Esophagus muscularis mucosa (tissue), 3 donors: ENCODE results near the gene SFRP2.

ENCODE experiments used
- POLR2A ChIP-seq: fragments of 450-650 bp; IDR thresholded peaks from one replicate; pipeline ENCODE4 v1.6.1; 2017; ENCODE audit warnings: antibody characterized with exemption, moderate library complexity, mild to moderate bottlenecking, low read depth
- POLR2AphosphoS5 ChIP-seq, 2 donors: sonication (generic); formaldehyde crosslinking; IDR thresholded peaks; one replicate each; pipeline ENCODE4 v1.6.1; 2017; ENCODE audit warnings: antibody characterized with exemption in 2 of 2
- TF ChIP-seq, protein P1 (sequence below), 3 experiments: fragments of 200-600 bp in 2 of 3; fragments of 450-650 bp in 1 of 3; sonication (generic) in 2 of 3; IDR thresholded peaks; one replicate each; pipeline ENCODE4 v1.5.1; 2017 to 2019; ENCODE audit warnings: antibody characterized with exemption in 3 of 3, mild to moderate bottlenecking in 2 of 3, moderate library complexity in 1 of 3

DNA sequence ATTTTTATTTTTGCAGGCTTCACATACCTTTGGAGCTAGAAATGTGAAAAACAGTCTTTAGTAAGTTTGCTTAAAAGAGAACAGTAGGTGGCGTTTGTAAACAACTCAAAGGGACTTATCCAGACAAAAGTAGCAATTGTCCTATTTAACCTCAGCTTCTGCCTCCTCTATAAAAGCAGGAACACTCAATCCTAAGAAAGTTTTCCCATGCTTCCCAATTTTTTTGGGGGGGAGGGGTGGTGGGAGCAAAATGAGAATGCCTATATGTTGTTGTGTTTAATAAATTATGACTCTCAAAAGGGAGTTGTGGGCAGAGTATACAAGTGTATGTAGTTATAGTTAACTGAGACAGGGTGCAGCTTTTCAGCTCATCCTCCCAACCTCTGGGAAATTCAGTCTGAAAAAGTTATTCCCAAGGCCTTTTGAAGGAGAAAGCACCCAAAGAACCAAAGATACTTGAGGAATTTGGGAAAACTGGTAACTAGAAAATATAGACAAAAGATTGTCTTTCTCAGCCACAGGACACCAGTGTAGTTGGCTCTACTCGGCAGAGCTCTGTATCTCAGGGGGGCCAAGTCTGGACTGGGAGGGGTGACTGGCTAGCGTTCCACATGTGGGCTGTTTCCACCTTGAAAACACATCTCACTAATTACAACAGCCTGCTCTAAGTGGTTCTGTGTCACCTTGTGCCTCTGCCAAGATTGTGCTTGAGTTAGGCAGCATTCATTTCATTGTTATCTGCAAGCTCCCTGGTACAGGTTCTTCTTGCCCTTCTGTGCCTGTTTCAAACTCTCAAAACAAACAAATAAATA is 2.8 kb downstream of the SFRP2 start:
- TF ChIP-seq, protein P1, sequence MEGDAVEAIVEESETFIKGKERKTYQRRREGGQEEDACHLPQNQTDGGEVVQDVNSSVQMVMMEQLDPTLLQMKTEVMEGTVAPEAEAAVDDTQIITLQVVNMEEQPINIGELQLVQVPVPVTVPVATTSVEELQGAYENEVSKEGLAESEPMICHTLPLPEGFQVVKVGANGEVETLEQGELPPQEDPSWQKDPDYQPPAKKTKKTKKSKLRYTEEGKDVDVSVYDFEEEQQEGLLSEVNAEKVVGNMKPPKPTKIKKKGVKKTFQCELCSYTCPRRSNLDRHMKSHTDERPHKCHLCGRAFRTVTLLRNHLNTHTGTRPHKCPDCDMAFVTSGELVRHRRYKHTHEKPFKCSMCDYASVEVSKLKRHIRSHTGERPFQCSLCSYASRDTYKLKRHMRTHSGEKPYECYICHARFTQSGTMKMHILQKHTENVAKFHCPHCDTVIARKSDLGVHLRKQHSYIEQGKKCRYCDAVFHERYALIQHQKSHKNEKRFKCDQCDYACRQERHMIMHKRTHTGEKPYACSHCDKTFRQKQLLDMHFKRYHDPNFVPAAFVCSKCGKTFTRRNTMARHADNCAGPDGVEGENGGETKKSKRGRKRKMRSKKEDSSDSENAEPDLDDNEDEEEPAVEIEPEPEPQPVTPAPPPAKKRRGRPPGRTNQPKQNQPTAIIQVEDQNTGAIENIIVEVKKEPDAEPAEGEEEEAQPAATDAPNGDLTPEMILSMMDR (IDR thresholded peaks at IDR 0.05): peak in 2 of 3 experiments; percentile 28 to 43
- TF ChIP-seq POLR2A: no peak
- TF ChIP-seq POLR2AphosphoS5 (IDR thresholded peaks at IDR 0.05): no peak
